ENCODE measurements around the gene HSD17B7.
"Not testable (repeated sequence)": the region's sequence is repeated elsewhere in the genome, so short reads cannot be mapped to it uniquely, and the experiment has no call there.

The HSD17B7 gene

GRCh38 chr1:162790303-162790984 is at the start of gene HSD17B7:
HSD17B7 (plus strand) TSS chr1:162790702; CDS start chr1:162790801, 99 bp downstream.
- not testable (repeated sequence) for H3K27me3 ChIP-seq (ENCODE audit: control insufficient read depth, insufficient read depth, low read length); H3K9ac ChIP-seq (ENCODE audit: low read length); H3K4me1 ChIP-seq (ENCODE audit: control insufficient read depth, insufficient read depth, low read length); H3K36me3 ChIP-seq (ENCODE audit: control insufficient read depth, insufficient read depth, low read length)
- Histone ChIP-seq H3K4me3 (ENCODE audit: low read length) (peak within 1 kb of the TSS; percentile 70), H3K27ac (ENCODE audit: low read depth, low read length) (peak within 1 kb of the TSS; percentile 87)

GRCh38 chr1:162740755-162741154 is 49.7 kb upstream of the HSD17B7 start:
- Histone ChIP-seq H3K9ac (ENCODE audit: low read length) (no peak overlapping the region), H3K27ac (ENCODE audit: low read depth, low read length) (no peak overlapping the region)

GRCh38 chr1:162741574-162741973 is 48.9 kb upstream of the HSD17B7 start:
- no peak overlapping the region for H3K4me3 ChIP-seq (ENCODE audit: low read length)
- H3K9ac ChIP-seq (ENCODE audit: low read length): no peak overlapping the region
- no peaks in the 10 kb centered on the region for H3K27me3 ChIP-seq (ENCODE audit: control insufficient read depth, insufficient read depth, low read length)
- no peak overlapping the region for H3K27ac ChIP-seq (ENCODE audit: low read depth, low read length)
- H3K36me3 ChIP-seq (ENCODE audit: control insufficient read depth, insufficient read depth, low read length): no peaks in the 10 kb centered on the region
- H3K4me1 ChIP-seq (ENCODE audit: control insufficient read depth, insufficient read depth, low read length): no peaks in the 10 kb centered on the region

More at GRCh38 chr1:162740755-162741154, 49.7 kb upstream of the HSD17B7 start:
- H3K36me3 ChIP-seq (ENCODE audit: control insufficient read depth, insufficient read depth, low read length): no peaks in the 10 kb centered on the region
- H3K4me1 ChIP-seq (ENCODE audit: control insufficient read depth, insufficient read depth, low read length): no peaks in the 10 kb centered on the region
- no peak overlapping the region for H3K4me3 ChIP-seq (ENCODE audit: low read length)
- H3K27me3 ChIP-seq (ENCODE audit: control insufficient read depth, insufficient read depth, low read length): no peaks in the 10 kb centered on the region

GRCh38 chr1:162746264-162746942 is 44.1 kb upstream of the HSD17B7 start:
- not testable (repeated sequence) for H3K4me3 ChIP-seq (ENCODE audit: low read length); H3K36me3 ChIP-seq (ENCODE audit: control insufficient read depth, insufficient read depth, low read length); H3K27me3 ChIP-seq (ENCODE audit: control insufficient read depth, insufficient read depth, low read length); H3K9ac ChIP-seq (ENCODE audit: low read length); H3K27ac ChIP-seq (ENCODE audit: low read depth, low read length); H3K4me1 ChIP-seq (ENCODE audit: control insufficient read depth, insufficient read depth, low read length)

GRCh38 chr1:162753001-162753658 is 37.4 kb upstream of the HSD17B7 start:
- H3K36me3 ChIP-seq (ENCODE audit: control insufficient read depth, insufficient read depth, low read length): peaks cover 6% of the 10 kb centered on the region
- no peak overlapping the region for H3K9ac ChIP-seq (ENCODE audit: low read length)
- H3K27me3 ChIP-seq (ENCODE audit: control insufficient read depth, insufficient read depth, low read length): no peaks in the 10 kb centered on the region
- H3K4me3 ChIP-seq (ENCODE audit: low read length): no peak overlapping the region
- H3K4me1 ChIP-seq (ENCODE audit: control insufficient read depth, insufficient read depth, low read length): no peaks in the 10 kb centered on the region
- H3K27ac ChIP-seq (ENCODE audit: low read depth, low read length): no peak overlapping the region

GRCh38 chr1:162753998-162754585 is 36.4 kb upstream of the HSD17B7 start:
- Histone ChIP-seq H3K9ac (ENCODE audit: low read length) (no peak overlapping the region), H3K4me1 (ENCODE audit: control insufficient read depth, insufficient read depth, low read length) (no peaks in the 10 kb centered on the region), H3K27me3 (ENCODE audit: control insufficient read depth, insufficient read depth, low read length) (no peaks in the 10 kb centered on the region), H3K36me3 (ENCODE audit: control insufficient read depth, insufficient read depth, low read length) (peaks cover 6% of the 10 kb centered on the region), H3K4me3 (ENCODE audit: low read length) (no peak overlapping the region), H3K27ac (ENCODE audit: low read depth, low read length) (no peak overlapping the region)

GRCh38 chr1:162755306-162755705 is 35.2 kb upstream of the HSD17B7 start:
- H3K9ac ChIP-seq (ENCODE audit: low read length): no peak overlapping the region
- H3K27ac ChIP-seq (ENCODE audit: low read depth, low read length): no peak overlapping the region
- peaks cover 8% of the 10 kb centered on the region for H3K36me3 ChIP-seq (ENCODE audit: control insufficient read depth, insufficient read depth, low read length)
- no peaks in the 10 kb centered on the region for H3K4me1 ChIP-seq (ENCODE audit: control insufficient read depth, insufficient read depth, low read length)
- H3K27me3 ChIP-seq (ENCODE audit: control insufficient read depth, insufficient read depth, low read length): no peaks in the 10 kb centered on the region
- H3K4me3 ChIP-seq (ENCODE audit: low read length): no peak overlapping the region

GRCh38 chr1:162756523-162756922 is 34.0 kb upstream of the HSD17B7 start:
- Histone ChIP-seq H3K9ac (ENCODE audit: low read length) (no peak overlapping the region), H3K36me3 (ENCODE audit: control insufficient read depth, insufficient read depth, low read length) (peaks cover 14% of the 10 kb centered on the region), H3K4me3 (ENCODE audit: low read length) (no peak overlapping the region), H3K4me1 (ENCODE audit: control insufficient read depth, insufficient read depth, low read length) (no peaks in the 10 kb centered on the region), H3K27ac (ENCODE audit: low read depth, low read length) (no peak overlapping the region), H3K27me3 (ENCODE audit: control insufficient read depth, insufficient read depth, low read length) (no peaks in the 10 kb centered on the region)

GRCh38 chr1:162757476-162757875 is 33.0 kb upstream of the HSD17B7 start:
- Histone ChIP-seq H3K36me3 (ENCODE audit: control insufficient read depth, insufficient read depth, low read length) (peaks cover 14% of the 10 kb centered on the region), H3K9ac (ENCODE audit: low read length) (no peak overlapping the region), H3K27ac (ENCODE audit: low read depth, low read length) (no peak overlapping the region), H3K27me3 (ENCODE audit: control insufficient read depth, insufficient read depth, low read length) (no peaks in the 10 kb centered on the region), H3K4me3 (ENCODE audit: low read length) (no peak overlapping the region), H3K4me1 (ENCODE audit: control insufficient read depth, insufficient read depth, low read length) (no peaks in the 10 kb centered on the region)

GRCh38 chr1:162765788-162766187 is 24.7 kb upstream of the HSD17B7 start:
- no peak overlapping the region for H3K4me3 ChIP-seq (ENCODE audit: low read length)
- no peaks in the 10 kb centered on the region for H3K4me1 ChIP-seq (ENCODE audit: control insufficient read depth, insufficient read depth, low read length)
- H3K27ac ChIP-seq (ENCODE audit: low read depth, low read length): no peak overlapping the region
- H3K9ac ChIP-seq (ENCODE audit: low read length): no peak overlapping the region
- H3K27me3 ChIP-seq (ENCODE audit: control insufficient read depth, insufficient read depth, low read length): no peaks in the 10 kb centered on the region
- H3K36me3 ChIP-seq (ENCODE audit: control insufficient read depth, insufficient read depth, low read length): peaks cover 10% of the 10 kb centered on the region

- Histone ChIP-seq H3K9ac (ENCODE audit: low read length) (no peak overlapping the region), H3K36me3 (ENCODE audit: control insufficient read depth, insufficient read depth, low read length) (peaks cover 4% of the 10 kb centered on the region), H3K4me3 (ENCODE audit: low read length) (no peak overlapping the region), H3K27ac (ENCODE audit: low read depth, low read length) (no peak overlapping the region), H3K27me3 (ENCODE audit: control insufficient read depth, insufficient read depth, low read length) (no peaks in the 10 kb centered on the region), H3K4me1 (ENCODE audit: control insufficient read depth, insufficient read depth, low read length) (no peaks in the 10 kb centered on the region)
Measured at GRCh38 chr1:162772571-162773154, 17.8 kb upstream of the HSD17B7 start.

GRCh38 chr1:162774007-162774406 is 16.5 kb upstream of the HSD17B7 start:
- H3K36me3 ChIP-seq (ENCODE audit: control insufficient read depth, insufficient read depth, low read length): peaks cover 9% of the 10 kb centered on the region
- H3K27me3 ChIP-seq (ENCODE audit: control insufficient read depth, insufficient read depth, low read length): no peaks in the 10 kb centered on the region
- no peak overlapping the region for H3K4me3 ChIP-seq (ENCODE audit: low read length)
- no peak overlapping the region for H3K9ac ChIP-seq (ENCODE audit: low read length)
- no peaks in the 10 kb centered on the region for H3K4me1 ChIP-seq (ENCODE audit: control insufficient read depth, insufficient read depth, low read length)
- no peak overlapping the region for H3K27ac ChIP-seq (ENCODE audit: low read depth, low read length)
